Activated T-cell treated with anti-CD3 and anti-CD28 coated beads, Interleukin-2, amount 50 U/mL, for 72 hours (primary cell): ENCODE measurements around the gene FLYWCH1. TPM values are rescaled to one million over a fixed set of nuclear protein-coding genes. Genes with fewer than 3 reads are reported as not detected.
A peak's percentile ranks its signal among the peaks of the same experiment; 100 is the strongest.
"Not testable (repeated sequence)": the region's sequence is repeated elsewhere in the genome, so short reads cannot be mapped to it uniquely, and the experiment has no call there.

Source experiments
- ATAC-seq, 2 donors: fragments of 150-1000 bp; cut with Tn5 transposase; replicated peaks in 1 of 2; 2 replicates each; pipeline ENCODE4 v1.10.0; 2021; ENCODE audit warnings: moderate library complexity in 2 of 2, mild to moderate bottlenecking in 1 of 2
- DNase-seq, 2 donors: peaks; one replicate each; pipeline ENCODE4 v3.0.0; 2021 to 2022; ENCODE audit warnings: mixed read lengths in 1 of 2
- H3K27ac Mint-ChIP-seq: one replicate; pipeline ENCODE4 v1.8.0; 2022; ENCODE audit warnings: mild to moderate bottlenecking, moderate library complexity, mixed read lengths
- H3K27me3 Mint-ChIP-seq: one replicate; pipeline ENCODE4 v1.8.0; 2022; ENCODE audit warnings: low read depth, mixed read lengths
- H3K36me3 Mint-ChIP-seq, 2 donors: one replicate each; pipeline ENCODE4 v1.8.0; 2022; ENCODE audit warnings: mixed read lengths in 2 of 2, mild to moderate bottlenecking in 1 of 2; ENCODE audit not compliant: insufficient read depth in 2 of 2
- H3K4me1 Mint-ChIP-seq: one replicate; pipeline ENCODE4 v1.8.0; 2022; ENCODE audit warnings: low read depth, mixed read lengths
- H3K4me3 Mint-ChIP-seq, 2 donors: one replicate each; pipeline ENCODE4 v1.8.0; 2022; ENCODE audit warnings: mild to moderate bottlenecking in 2 of 2, mixed read lengths in 2 of 2, moderate library complexity in 2 of 2
- H3K9me3 Mint-ChIP-seq, 2 donors: one replicate each; pipeline ENCODE4 v1.8.0; 2022; ENCODE audit warnings: mixed read lengths in 2 of 2
- total RNA-seq, 2 donors: library from RNA; stranded (reverse); gene quantifications; one replicate each; pipeline ENCODE4 v1.2.3, GENCODE V29; 2022

Gene FLYWCH1
- total RNA-seq, 2 donors from 2014 or later: 68.5 to 76.4 TPM

GRCh38 chr16:2905241-2905987, 6.3 kb upstream of the FLYWCH1 start:
- H3K4me1 Mint-ChIP-seq: peaks cover 27% of the 10 kb centered on the region
- no peak overlapping the region for H3K27ac Mint-ChIP-seq

GRCh38 chr16:2905988-2906387, 5.7 kb upstream of the FLYWCH1 start:
- peak overlapping the region; percentile 78 to 89 for H3K4me3 Mint-ChIP-seq
- no peak overlapping the region for H3K27ac Mint-ChIP-seq
- no peaks in the 10 kb centered on the region for H3K27me3 Mint-ChIP-seq
- ATAC-seq (no peak), DNase-seq (no peak)
- peaks cover 28% of the 10 kb centered on the region for H3K4me1 Mint-ChIP-seq
- H3K9me3 Mint-ChIP-seq: no peaks in the 10 kb centered on the region
- H3K36me3 Mint-ChIP-seq: no peaks in the 10 kb centered on the region

More at GRCh38 chr16:2905241-2905987, 6.3 kb upstream of the FLYWCH1 start:
- DNase-seq: peak; percentile 100
- no peaks in the 10 kb centered on the region for H3K9me3 Mint-ChIP-seq
- H3K27me3 Mint-ChIP-seq: no peaks in the 10 kb centered on the region
- peak overlapping the region; percentile 98 for H3K4me3 Mint-ChIP-seq
- H3K36me3 Mint-ChIP-seq: no peaks in the 10 kb centered on the region
- peak; percentile 79 to 81 for ATAC-seq

GRCh38 chr16:2907084-2907753, 4.5 kb upstream of the FLYWCH1 start:
- not testable (repeated sequence) for H3K27ac Mint-ChIP-seq, H3K27me3 Mint-ChIP-seq, ATAC-seq, H3K36me3 Mint-ChIP-seq, H3K9me3 Mint-ChIP-seq
- H3K4me3 Mint-ChIP-seq: peak overlapping the region; percentile 31 to 78
- H3K4me1 Mint-ChIP-seq: peaks cover 34% of the 10 kb centered on the region
- DNase-seq: peak; percentile 52 to 65

GRCh38 chr16:2910441-2910969, 1.2 kb upstream of the FLYWCH1 start:
- Mint-ChIP-seq H3K36me3 (peaks cover 2 to 4% of the 10 kb centered on the region in 2 donors), H3K9me3 (no peaks in the 10 kb centered on the region), H3K27ac (peak overlapping the region; percentile 12), H3K4me1 (peaks cover 53% of the 10 kb centered on the region), H3K27me3 (no peaks in the 10 kb centered on the region), H3K4me3 (peak overlapping the region; percentile 95 to 97)
- ATAC-seq: no peak
- no peak for DNase-seq

GRCh38 chr16:2912330-2913199, 834 bp downstream of the FLYWCH1 start:
- Mint-ChIP-seq H3K27ac (peak overlapping the region; percentile 2), H3K4me1 (peaks cover 41% of the 10 kb centered on the region), H3K27me3 (no peaks in the 10 kb centered on the region), H3K36me3 (peaks cover 2 to 4% of the 10 kb centered on the region in 2 donors), H3K9me3 (no peaks in the 10 kb centered on the region), H3K4me3 (peak overlapping the region; percentile 89 to 95)
- peak; percentile 47 to 48 for ATAC-seq
- peak; percentile 55 to 58 for DNase-seq

- H3K27ac Mint-ChIP-seq: no peak overlapping the region
- no peak for ATAC-seq
- H3K9me3 Mint-ChIP-seq: no peaks in the 10 kb centered on the region
- H3K36me3 Mint-ChIP-seq: peaks cover 2 to 4% of the 10 kb centered on the region in 2 donors
- DNase-seq: no peak
- H3K4me1 Mint-ChIP-seq: peaks cover 40% of the 10 kb centered on the region
- H3K4me3 Mint-ChIP-seq: peak overlapping the region; percentile 89 to 95
- H3K27me3 Mint-ChIP-seq: no peaks in the 10 kb centered on the region
Observed at GRCh38 chr16:2913603-2914002, 1.9 kb downstream of the FLYWCH1 start.

GRCh38 chr16:2914233-2914632, 2.5 kb downstream of the FLYWCH1 start:
- peaks cover 40% of the 10 kb centered on the region for H3K4me1 Mint-ChIP-seq
- H3K27me3 Mint-ChIP-seq: no peaks in the 10 kb centered on the region
- peaks cover 2 to 4% of the 10 kb centered on the region in 2 donors for H3K36me3 Mint-ChIP-seq
- DNase-seq: no peak
- H3K9me3 Mint-ChIP-seq: no peaks in the 10 kb centered on the region
- no peak for ATAC-seq
- no peak overlapping the region for H3K27ac Mint-ChIP-seq
- H3K4me3 Mint-ChIP-seq: peak overlapping the region in 1 of 2 donors; percentile 34

GRCh38 chr16:2915196-2915929, 3.6 kb downstream of the FLYWCH1 start:
- peak overlapping the region; percentile 88 for H3K27ac Mint-ChIP-seq
- H3K4me1 Mint-ChIP-seq: peaks cover 47% of the 10 kb centered on the region
- H3K36me3 Mint-ChIP-seq: peaks cover 2 to 9% of the 10 kb centered on the region in 2 donors
- ATAC-seq: no peak
- H3K27me3 Mint-ChIP-seq: no peaks in the 10 kb centered on the region
- no peaks in the 10 kb centered on the region for H3K9me3 Mint-ChIP-seq
- no peak for DNase-seq
- H3K4me3 Mint-ChIP-seq: peak overlapping the region in 1 of 2 donors; percentile 44

GRCh38 chr16:2919511-2920255, 8.0 kb downstream of the FLYWCH1 start:
- ATAC-seq (peak in 1 of 2 donors; percentile 36), DNase-seq (peak; percentile 48 to 69)
- H3K27me3 Mint-ChIP-seq: no peaks in the 10 kb centered on the region
- H3K4me1 Mint-ChIP-seq: peaks cover 19% of the 10 kb centered on the region
- H3K9me3 Mint-ChIP-seq: no peaks in the 10 kb centered on the region
- H3K36me3 Mint-ChIP-seq: peaks cover 0 to 8% of the 10 kb centered on the region in 2 donors
- no peak overlapping the region for H3K4me3 Mint-ChIP-seq
- H3K27ac Mint-ChIP-seq: no peak overlapping the region

- DNase-seq (no peak), ATAC-seq (no peak)
- Mint-ChIP-seq H3K36me3 (peaks cover 0 to 8% of the 10 kb centered on the region in 2 donors), H3K9me3 (no peaks in the 10 kb centered on the region), H3K27ac (no peak overlapping the region), H3K27me3 (no peaks in the 10 kb centered on the region), H3K4me1 (peaks cover 17% of the 10 kb centered on the region), H3K4me3 (no peak overlapping the region)
Observed at GRCh38 chr16:2923481-2923880, 11.8 kb downstream of the FLYWCH1 start.

- peaks cover 0 to 3% of the 10 kb centered on the region in 2 donors for H3K36me3 Mint-ChIP-seq
- no peak for ATAC-seq
- no peak overlapping the region for H3K27ac Mint-ChIP-seq
- DNase-seq: no peak
- no peak overlapping the region for H3K4me3 Mint-ChIP-seq
- no peaks in the 10 kb centered on the region for H3K9me3 Mint-ChIP-seq
- peaks cover 10% of the 10 kb centered on the region for H3K4me1 Mint-ChIP-seq
- no peaks in the 10 kb centered on the region for H3K27me3 Mint-ChIP-seq
Observed at GRCh38 chr16:2924901-2925755, 13.4 kb downstream of the FLYWCH1 start.
